Activated CD8-positive, alpha-beta memory T cell treated with anti-CD3 and anti-CD28 coated beads, Interleukin-2, amount 50 U/mL, for 1 hour (primary cell): ENCODE measurements around the gene DNLZ.

Source experiments
- DNase-seq: peaks from one replicate; pipeline ENCODE4 v3.0.0-alpha.2; 2020; ENCODE audit errors: extremely low read depth

Gene DNLZ

GRCh38 chr9:136318111-136318775, 45.3 kb downstream of the DNLZ start:
- no peak for DNase-seq

DNA sequence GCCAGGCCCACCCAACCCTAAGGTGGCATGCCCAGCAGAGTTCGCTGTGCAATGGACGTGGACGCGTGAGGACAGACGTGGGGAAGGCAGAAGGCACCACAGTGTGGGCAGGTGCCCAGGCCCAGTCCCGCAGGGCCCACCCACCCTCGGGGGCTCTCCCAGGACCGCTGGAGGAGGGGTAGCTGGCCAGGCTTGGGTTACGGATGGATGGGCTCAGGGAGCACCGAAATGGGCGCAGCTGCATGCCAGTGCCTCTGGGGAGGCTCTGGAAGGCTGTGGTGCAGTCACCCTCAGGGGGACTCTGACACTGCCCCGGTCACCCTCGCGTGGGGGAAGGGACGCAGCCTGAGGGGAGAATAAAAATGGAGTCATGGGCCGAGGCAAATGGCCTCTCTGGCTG, 45.8 kb downstream of the DNLZ start:
- DNase-seq: no peak

- no peak for DNase-seq
Measured at GRCh38 chr9:136316896-136317676, 46.5 kb downstream of the DNLZ start.

DNA sequence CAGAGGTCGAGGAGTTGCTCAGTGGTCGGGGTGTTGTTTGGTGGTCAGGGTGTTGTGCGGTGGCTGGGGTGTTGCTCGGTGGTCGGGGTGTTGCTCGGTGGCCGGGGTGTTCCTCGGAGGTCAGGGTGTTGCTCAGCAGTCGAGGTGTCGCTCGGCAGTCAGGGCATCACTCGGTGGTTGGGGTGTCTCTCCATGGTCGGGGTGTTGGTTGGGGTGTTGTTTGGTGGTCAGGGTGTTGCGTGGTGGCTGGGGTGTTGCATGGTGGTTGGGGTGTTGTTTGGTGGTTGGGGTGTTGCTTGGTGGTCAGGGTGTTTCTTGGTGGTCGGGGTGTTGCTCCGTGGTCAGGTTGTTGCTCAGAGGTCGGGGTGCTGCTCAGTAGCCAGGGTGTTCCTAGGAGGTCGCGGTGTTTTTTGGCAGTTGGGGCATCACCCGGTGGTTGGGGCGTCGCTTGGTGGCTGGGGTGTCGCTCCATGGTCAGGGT, 47.2 kb downstream of the DNLZ start:
- DNase-seq: no peak

GRCh38 chr9:136314944-136315343, 48.6 kb downstream of the DNLZ start:
- no peak for DNase-seq

GRCh38 chr9:136314056-136314416, 49.5 kb downstream of the DNLZ start:
- DNase-seq: no peak

DNA sequence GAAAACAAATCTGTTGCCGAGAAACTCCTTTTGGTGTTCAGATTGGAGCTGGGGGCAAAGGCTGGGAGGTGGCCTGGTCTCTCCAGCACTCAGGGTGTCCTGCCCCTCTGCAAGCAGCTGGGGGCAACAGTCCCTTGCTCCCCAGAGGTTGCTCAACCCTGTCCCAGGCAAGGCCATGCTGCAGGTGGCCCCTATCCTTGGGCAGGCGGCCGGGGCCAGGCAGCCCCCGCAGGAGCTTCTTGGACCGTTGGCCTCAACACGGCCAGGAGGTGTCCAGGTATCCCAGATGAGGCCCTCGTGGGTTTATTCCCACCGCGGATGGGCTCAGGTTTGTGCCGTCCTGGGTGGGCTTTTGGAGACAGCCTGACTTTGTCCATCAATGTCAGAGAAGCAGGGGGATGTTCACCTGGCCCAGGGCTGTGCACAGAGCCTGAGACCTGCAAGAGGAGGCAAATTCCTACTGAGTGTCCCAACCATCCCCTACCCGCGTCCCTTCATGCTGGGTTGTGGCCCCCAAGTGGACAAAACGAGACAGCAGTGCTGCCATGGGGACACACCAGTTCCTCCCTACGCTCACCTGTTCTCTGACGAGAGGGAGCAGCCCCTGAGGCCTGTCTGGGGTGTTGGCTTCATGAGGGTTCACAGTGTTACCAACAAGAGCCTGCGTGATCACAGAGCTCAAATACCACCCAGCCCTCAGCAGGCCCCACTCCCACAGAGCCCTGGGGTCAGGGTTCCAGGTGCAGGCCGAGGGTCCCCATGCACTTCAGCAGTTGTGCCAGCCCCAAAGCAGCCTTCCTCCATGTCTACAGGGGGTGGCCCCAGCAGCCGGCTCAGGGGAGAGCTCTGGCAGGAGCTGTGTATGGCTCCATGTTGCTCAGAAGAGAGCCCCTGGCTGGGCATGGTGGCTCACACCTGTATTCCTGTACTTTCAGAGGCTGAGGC, 50.2 kb downstream of the DNLZ start:
- no peak for DNase-seq

DNA sequence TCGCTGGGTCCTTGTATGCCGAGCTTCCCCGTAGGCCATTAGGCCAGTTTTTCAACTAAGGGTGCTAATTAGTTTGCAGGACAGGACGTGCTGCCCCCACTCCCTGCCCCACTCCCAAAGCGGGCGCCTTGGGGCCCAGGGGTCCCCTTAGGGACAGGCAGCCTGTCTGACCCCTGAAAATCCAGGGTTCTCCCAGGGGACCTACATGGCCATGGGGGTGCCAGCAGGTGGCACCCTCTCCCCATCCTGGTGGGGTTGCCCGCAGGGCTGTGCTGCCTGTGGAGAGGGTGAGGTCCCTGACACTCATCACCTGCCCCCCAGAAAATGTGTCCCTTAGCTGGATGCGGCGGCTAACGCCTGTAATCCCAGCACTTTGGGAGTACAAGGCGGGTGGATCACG, 51.1 kb downstream of the DNLZ start:
- DNase-seq: no peak

GRCh38 chr9:136312009-136312375, 51.6 kb downstream of the DNLZ start:
- DNase-seq: no peak

DNA sequence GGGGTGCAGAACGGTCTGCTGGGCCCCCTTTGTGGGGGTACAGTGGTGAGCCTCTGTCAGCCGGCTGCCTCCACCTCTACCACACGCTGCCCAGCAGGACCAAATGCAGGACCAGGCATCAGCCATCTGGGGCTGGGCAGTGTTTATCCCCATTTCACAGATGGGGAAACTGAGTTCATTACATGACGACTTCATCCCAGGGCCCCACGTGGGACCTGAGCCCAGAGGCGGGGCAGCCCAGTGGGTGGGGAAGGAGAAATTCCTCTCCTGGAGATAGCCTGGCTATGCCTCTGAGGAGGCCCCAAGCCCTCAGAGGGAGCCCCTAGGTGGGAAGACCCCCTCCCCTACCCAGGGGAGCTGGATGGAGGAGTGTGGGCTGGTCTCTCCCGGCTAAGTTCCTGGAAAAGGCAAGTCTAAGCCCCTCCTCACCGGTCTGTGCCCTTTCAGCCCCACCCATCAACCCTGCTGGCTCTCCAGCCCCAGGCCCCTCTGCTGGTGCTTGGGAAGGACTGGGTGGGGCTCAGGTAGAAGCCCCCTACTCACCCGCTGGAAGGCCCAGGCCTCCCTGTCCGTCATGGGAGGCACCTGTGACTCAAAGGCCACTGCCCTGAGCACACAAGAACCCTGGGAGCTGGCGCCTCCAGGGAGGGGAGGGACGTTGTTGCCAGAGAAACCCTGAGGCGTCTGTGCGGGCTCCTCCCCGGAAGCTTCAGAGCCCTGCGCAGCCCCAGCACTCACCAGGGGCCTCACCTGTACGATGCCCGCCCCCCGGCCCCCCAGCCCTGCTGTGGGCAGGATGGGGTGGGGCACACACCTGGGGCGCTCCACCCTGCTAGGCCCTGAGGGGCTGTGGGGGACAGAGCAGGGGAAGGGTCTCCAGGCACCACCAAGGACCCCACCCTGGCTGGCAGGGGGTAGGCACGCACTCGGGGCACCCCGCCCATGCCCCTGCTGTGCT, 52.2 kb downstream of the DNLZ start:
- no peak for DNase-seq

GRCh38 chr9:136310273-136311030, 53.1 kb downstream of the DNLZ start:
- no peak for DNase-seq

DNA sequence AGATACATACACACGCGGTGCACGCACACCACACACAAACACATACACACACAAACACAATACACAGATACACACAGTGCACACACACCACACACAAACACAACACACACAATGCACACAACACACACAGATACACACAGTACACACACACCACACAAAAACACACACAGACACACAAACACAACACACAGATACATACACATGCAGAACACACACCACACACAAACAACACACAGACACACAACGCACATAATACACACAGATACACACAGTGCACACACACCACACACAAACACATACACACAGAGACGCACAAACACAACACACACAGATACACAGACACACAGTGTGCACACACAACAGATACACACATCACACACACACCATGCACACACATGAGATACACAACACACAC, 53.7 kb downstream of the DNLZ start:
- DNase-seq: no peak
